Parathyroid adenoma (tissue), 2 donors: ENCODE measurements around the gene HNMT.

Source experiments
- H2AFZ ChIP-seq: fragments of 300-600 bp; sonication (generic); one replicate; pipeline ENCODE4 v1.7.0; 2017; ENCODE audit warnings: antibody characterized with exemption, mild to moderate bottlenecking
- H3K27ac ChIP-seq: fragments of 300-600 bp; sonication (generic); one replicate; pipeline ENCODE4 v1.7.0; 2017
- H3K27me3 ChIP-seq: fragments of 300-600 bp; sonication (generic); one replicate; pipeline ENCODE4 v1.7.0; 2017; ENCODE audit warnings: low read length; ENCODE audit not compliant: control insufficient read depth, insufficient read depth
- H3K36me3 ChIP-seq: fragments of 300-600 bp; sonication (generic); one replicate; pipeline ENCODE4 v1.7.0; 2017; ENCODE audit warnings: low read length; ENCODE audit not compliant: control insufficient read depth, insufficient read depth
- H3K4me1 ChIP-seq: fragments of 300-600 bp; sonication (generic); one replicate; pipeline ENCODE4 v1.7.0; 2017; ENCODE audit warnings: control low read depth
- H3K4me2 ChIP-seq: fragments of 300-600 bp; sonication (generic); one replicate; pipeline ENCODE4 v1.7.0; 2017; ENCODE audit warnings: low read length
- H3K4me3 ChIP-seq: fragments of 300-600 bp; sonication (generic); one replicate; pipeline ENCODE4 v1.7.0; 2017; ENCODE audit warnings: low read depth, low read length
- H3K79me2 ChIP-seq: fragments of 300-600 bp; sonication (generic); one replicate; pipeline ENCODE4 v1.7.0; 2017; ENCODE audit warnings: control low read depth
- H3K9ac ChIP-seq: fragments of 300-600 bp; sonication (generic); one replicate; pipeline ENCODE4 v1.7.0; 2017; ENCODE audit warnings: mild to moderate bottlenecking
- H3K9me3 ChIP-seq: fragments of 300-600 bp; sonication (generic); one replicate; pipeline ENCODE4 v1.7.0; 2017; ENCODE audit warnings: low read length; ENCODE audit not compliant: control insufficient read depth
- TF ChIP-seq, protein P1 (sequence below): fragments of 300-600 bp; sonication (generic); IDR thresholded peaks from one replicate; pipeline ENCODE4 v1.7.0; 2017; ENCODE audit warnings: antibody characterized with exemption, mild to moderate bottlenecking
- donor health status: primary hyperparathyroidism.

Gene HNMT

DNA sequence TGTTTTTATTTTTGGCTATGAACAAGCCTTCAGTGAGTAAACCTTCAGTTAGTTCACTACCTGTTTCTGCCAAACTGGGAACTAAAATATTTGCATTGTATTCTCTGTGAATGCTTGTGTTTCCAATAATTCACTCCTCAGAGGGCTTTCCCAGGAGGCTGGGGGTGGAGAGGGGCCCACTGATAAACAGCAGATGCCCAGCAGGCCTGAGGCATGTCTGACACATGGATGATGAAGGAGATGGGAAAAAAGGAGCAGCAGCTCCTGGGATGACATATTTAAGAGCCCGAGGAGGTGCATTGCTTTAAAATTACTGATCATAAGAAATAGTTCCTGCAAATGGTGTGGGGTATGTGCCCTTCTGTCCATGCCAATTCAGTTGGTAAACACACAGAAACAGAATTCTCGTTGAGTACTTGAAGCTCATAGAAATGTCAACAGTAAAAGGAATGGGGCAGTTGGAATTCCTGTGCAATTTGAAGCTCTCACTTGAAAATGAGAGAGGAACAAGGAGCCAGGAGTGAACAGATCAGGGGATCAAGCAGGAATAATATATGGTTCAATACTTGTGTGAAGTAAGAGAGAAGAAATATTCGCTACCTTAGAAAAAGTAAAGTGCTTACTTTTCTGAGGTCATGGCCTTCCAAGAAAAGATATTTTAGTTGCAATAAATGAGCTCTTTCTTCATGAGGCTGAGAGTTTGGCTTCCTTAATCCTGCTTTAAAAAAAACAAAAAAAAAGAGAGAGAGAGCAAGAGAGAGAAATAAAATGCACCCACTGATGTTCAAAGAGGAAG, 22.0 kb upstream of the HNMT start:
- no peak overlapping the region for H3K4me2 ChIP-seq
- no peak overlapping the region for H2AFZ ChIP-seq
- H3K9ac ChIP-seq = no peak overlapping the region
- no peaks in the 10 kb centered on the region for H3K9me3 ChIP-seq
- no peaks in the 10 kb centered on the region for H3K36me3 ChIP-seq
- H3K79me2 ChIP-seq = no peaks in the 10 kb centered on the region
- TF ChIP-seq, protein P1, sequence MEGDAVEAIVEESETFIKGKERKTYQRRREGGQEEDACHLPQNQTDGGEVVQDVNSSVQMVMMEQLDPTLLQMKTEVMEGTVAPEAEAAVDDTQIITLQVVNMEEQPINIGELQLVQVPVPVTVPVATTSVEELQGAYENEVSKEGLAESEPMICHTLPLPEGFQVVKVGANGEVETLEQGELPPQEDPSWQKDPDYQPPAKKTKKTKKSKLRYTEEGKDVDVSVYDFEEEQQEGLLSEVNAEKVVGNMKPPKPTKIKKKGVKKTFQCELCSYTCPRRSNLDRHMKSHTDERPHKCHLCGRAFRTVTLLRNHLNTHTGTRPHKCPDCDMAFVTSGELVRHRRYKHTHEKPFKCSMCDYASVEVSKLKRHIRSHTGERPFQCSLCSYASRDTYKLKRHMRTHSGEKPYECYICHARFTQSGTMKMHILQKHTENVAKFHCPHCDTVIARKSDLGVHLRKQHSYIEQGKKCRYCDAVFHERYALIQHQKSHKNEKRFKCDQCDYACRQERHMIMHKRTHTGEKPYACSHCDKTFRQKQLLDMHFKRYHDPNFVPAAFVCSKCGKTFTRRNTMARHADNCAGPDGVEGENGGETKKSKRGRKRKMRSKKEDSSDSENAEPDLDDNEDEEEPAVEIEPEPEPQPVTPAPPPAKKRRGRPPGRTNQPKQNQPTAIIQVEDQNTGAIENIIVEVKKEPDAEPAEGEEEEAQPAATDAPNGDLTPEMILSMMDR = no peak
- no peak overlapping the region for H3K27ac ChIP-seq
- H3K27me3 ChIP-seq = no peaks in the 10 kb centered on the region
- no peak overlapping the region for H3K4me3 ChIP-seq
- H3K4me1 ChIP-seq = no peaks in the 10 kb centered on the region

DNA sequence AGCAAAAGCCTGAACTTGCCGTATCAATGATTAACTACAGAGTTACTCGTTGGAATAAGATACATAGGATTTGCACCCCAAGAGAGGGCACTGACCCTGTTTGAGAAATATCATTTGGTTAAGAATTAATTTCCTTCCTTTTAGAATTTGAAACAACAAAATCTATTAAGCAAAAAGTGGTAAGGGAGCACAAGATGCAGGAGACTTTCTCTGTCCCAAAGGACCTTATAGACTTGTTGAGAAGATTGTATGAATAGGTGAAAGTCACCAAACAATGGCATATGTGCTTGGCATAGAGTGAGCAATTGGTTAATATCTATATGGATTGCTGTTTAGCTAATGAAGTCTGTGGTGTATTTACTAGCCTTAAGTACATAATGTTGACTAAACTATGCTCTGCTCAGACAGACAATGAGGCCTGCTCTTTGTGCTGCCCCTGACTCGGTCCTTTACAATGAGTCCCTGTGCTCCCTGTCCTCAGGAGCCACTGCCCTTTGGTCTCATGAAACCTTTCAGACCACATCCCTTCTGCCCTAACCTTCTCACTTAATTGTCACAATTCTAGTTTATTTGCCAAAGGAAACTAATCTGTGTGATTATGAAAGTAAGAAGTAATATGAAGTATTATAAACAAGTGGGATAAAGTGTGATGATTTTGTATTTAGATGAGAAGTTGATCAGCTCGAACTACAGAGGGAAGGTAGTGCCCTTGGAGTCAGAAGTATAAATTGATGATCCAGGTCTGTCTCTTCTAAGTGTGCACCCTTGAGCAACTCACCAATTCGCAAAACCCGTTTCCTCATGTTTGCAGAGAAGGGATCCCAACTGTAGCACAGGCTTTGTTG, 21.2 kb upstream of the HNMT start:
- H3K27me3 ChIP-seq = no peaks in the 10 kb centered on the region
- H3K9me3 ChIP-seq = no peaks in the 10 kb centered on the region
- no peak overlapping the region for H3K9ac ChIP-seq
- H3K4me1 ChIP-seq = no peaks in the 10 kb centered on the region
- H3K36me3 ChIP-seq = no peaks in the 10 kb centered on the region
- H2AFZ ChIP-seq = no peak overlapping the region
- TF ChIP-seq, protein P1 = no peak
- no peak overlapping the region for H3K4me2 ChIP-seq
- no peak overlapping the region for H3K27ac ChIP-seq
- no peak overlapping the region for H3K4me3 ChIP-seq
- H3K79me2 ChIP-seq = no peaks in the 10 kb centered on the region

DNA sequence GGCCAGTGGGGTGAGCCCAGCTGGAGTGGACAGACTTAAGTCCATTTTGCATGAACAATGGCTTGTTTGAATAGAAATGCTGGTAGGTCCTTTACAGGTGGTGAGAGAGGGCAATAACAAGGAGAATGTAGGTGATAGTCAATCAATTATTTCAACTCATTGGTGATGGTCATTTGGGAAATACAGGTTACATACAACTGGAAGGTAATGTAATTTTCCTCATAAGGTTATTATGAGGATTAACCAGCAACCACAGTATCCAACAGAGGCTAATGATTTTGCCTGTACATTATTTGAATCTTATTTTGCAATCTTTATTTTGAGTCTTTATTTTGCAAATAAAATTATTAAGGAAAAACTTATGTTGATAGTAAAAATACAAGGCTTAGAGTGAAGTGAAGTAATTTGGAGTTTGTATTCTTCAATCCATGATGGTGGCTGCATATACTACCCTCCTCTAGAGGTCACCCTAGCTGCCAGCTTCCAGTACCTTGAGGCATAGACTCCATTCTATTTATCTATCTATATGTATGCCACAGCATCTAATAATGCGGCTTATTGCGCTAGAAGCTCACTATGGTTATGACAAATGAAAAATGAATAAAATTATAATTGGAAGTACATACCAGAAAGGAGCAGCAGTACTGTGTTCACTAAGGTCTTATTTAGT, 20.5 kb upstream of the HNMT start:
- Histone ChIP-seq H3K4me1 (no peaks in the 10 kb centered on the region), H3K27ac (no peak overlapping the region), H3K4me3 (no peak overlapping the region), H3K9ac (no peak overlapping the region), H3K4me2 (no peak overlapping the region), H2AFZ (no peak overlapping the region), H3K79me2 (no peaks in the 10 kb centered on the region), H3K27me3 (no peaks in the 10 kb centered on the region), H3K9me3 (no peaks in the 10 kb centered on the region), H3K36me3 (no peaks in the 10 kb centered on the region)
- TF ChIP-seq, protein P1 = no peak

DNA sequence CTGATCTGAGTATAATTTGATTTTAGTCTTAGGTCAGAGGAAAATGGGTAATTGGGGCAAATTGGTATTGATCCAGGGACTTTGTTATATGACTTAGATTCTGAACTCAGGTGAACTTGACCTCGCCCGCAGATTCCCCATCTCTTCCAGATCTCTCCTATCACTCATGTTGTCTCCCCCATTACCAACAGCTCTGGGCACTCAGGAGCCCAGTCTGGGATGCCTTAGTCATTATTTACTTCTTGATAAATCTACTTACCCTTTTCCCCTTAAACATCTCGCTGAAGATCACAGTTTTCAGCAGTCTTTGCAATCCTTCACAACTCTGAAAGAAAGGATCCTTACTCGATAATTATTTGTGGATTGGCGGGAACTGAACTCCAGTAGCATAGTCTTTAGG, 19.6 kb upstream of the HNMT start:
- Histone ChIP-seq H3K27ac (no peak overlapping the region), H3K27me3 (no peaks in the 10 kb centered on the region), H3K9ac (no peak overlapping the region), H2AFZ (no peak overlapping the region), H3K4me2 (no peak overlapping the region), H3K79me2 (no peaks in the 10 kb centered on the region), H3K36me3 (no peaks in the 10 kb centered on the region), H3K4me3 (no peak overlapping the region), H3K9me3 (no peaks in the 10 kb centered on the region), H3K4me1 (no peaks in the 10 kb centered on the region)
- TF ChIP-seq, protein P1 = no peak
